Testis (tissue), 5 donors: ENCODE results near the gene DUSP8. TPM values are rescaled to one million over a fixed set of nuclear protein-coding genes. Genes with fewer than 3 reads are reported as not detected.
"Not testable (repeated sequence)": the region's sequence is repeated elsewhere in the genome, so short reads cannot be mapped to it uniquely, and the experiment has no call there.

Experiments
- DNase-seq: peaks from one replicate; pipeline ENCODE4 v3.0.0-alpha.2; 2019
- H3K27ac ChIP-seq, 2 donors: fragments of 200-600 bp; sonication (generic); one replicate each; pipeline ENCODE4 v1.5.1; 2019
- H3K27me3 ChIP-seq: fragments of 200-600 bp; sonication (generic); one replicate; pipeline ENCODE4 v1.5.1; 2019
- H3K36me3 ChIP-seq: fragments of 200-600 bp; sonication (generic); one replicate; pipeline ENCODE4 v1.5.1; 2017; ENCODE audit warnings: low read depth; ENCODE audit errors: missing control alignments
- H3K4me1 ChIP-seq: fragments of 200-600 bp; sonication (generic); one replicate; pipeline ENCODE4 v1.5.1; 2019
- H3K4me3 ChIP-seq, 2 donors: fragments of 200-600 bp; sonication (generic); one replicate each; pipeline ENCODE4 v1.5.1; 2017 to 2019
- H3K9me3 ChIP-seq: fragments of 200-600 bp; sonication (generic); one replicate; pipeline ENCODE4 v1.5.1; 2017
- POLR2A ChIP-seq: fragments of 450-650 bp; IDR thresholded peaks from one replicate; pipeline ENCODE4 v1.6.1; 2017; ENCODE audit warnings: antibody characterized with exemption, mild to moderate bottlenecking, moderate library complexity
- WGBS, 2 donors: methylation state at CpG; one replicate each; pipeline ENCODE4 v1.1.5; 2018; 5-methylcytosine and 5-hydroxymethylcytosine counted together
- intact Hi-C: fragments of 100-400 bp; cut with DNase I; formaldehyde crosslinking; loops from one replicate; pipeline ENCODE4 v1.15.1; 2023; ENCODE audit warnings: low total_unique reads
- long read RNA-seq, 2 donors: transcript quantifications; one replicate each; lab custom pipeline, GENCODE V29; 2026
- polyA plus RNA-seq: library from polyadenylated mRNA; stranded (reverse); fragments of 350-450 nt; fragmentation: Illumina TruSeq; extraction: RNeasy Lipid Tissue Mini Kit (QIAGEN cat#74804); gene quantifications from one replicate; pipeline ENCODE4 v1.2.3, GENCODE V29; 2014; ENCODE audit warnings: low read depth, low replicate concordance; ENCODE audit not compliant: insufficient read depth
- total RNA-seq, 2 donors: library from RNA; depleted of rRNA; stranded (reverse); fragments of >200 nt; gene quantifications; one replicate each; pipeline ENCODE4 v1.2.3, GENCODE V29; 2016
- TF ChIP-seq, protein P1 (sequence below), 3 experiments: fragments of 450-650 bp in 2 of 3; fragments of 200-600 bp in 1 of 3; sonication (generic) in 1 of 3; IDR thresholded peaks; one replicate each; pipeline ENCODE4 v1.5.1; 2016 to 2019; ENCODE audit warnings: antibody characterized with exemption in 3 of 3, mild to moderate bottlenecking in 2 of 3, moderate library complexity in 1 of 3

The DUSP8 gene, protein sequence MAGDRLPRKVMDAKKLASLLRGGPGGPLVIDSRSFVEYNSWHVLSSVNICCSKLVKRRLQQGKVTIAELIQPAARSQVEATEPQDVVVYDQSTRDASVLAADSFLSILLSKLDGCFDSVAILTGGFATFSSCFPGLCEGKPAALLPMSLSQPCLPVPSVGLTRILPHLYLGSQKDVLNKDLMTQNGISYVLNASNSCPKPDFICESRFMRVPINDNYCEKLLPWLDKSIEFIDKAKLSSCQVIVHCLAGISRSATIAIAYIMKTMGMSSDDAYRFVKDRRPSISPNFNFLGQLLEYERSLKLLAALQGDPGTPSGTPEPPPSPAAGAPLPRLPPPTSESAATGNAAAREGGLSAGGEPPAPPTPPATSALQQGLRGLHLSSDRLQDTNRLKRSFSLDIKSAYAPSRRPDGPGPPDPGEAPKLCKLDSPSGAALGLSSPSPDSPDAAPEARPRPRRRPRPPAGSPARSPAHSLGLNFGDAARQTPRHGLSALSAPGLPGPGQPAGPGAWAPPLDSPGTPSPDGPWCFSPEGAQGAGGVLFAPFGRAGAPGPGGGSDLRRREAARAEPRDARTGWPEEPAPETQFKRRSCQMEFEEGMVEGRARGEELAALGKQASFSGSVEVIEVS
- total RNA-seq (10 to 100 TPM in 1 of 2 donors, 1 to 10 TPM in 1; 8.5 to 14.4 TPM), polyA plus RNA-seq (7.0 TPM)
- long read RNA-seq, donor 1, full-length matches to known transcripts: 1 of 1 reads
- long read RNA-seq, donor 1, partial matches to known transcripts: 0 of 1 reads
- long read RNA-seq, donor 1, other reads (novel, unspliced or antisense): 0 of 1 reads
- long read RNA-seq, donor 2, full-length matches to known transcripts: 1 of 1 reads
- long read RNA-seq, donor 2, partial matches to known transcripts: 0 of 1 reads
- long read RNA-seq, donor 2, other reads (novel, unspliced or antisense): 0 of 1 reads

DNA sequence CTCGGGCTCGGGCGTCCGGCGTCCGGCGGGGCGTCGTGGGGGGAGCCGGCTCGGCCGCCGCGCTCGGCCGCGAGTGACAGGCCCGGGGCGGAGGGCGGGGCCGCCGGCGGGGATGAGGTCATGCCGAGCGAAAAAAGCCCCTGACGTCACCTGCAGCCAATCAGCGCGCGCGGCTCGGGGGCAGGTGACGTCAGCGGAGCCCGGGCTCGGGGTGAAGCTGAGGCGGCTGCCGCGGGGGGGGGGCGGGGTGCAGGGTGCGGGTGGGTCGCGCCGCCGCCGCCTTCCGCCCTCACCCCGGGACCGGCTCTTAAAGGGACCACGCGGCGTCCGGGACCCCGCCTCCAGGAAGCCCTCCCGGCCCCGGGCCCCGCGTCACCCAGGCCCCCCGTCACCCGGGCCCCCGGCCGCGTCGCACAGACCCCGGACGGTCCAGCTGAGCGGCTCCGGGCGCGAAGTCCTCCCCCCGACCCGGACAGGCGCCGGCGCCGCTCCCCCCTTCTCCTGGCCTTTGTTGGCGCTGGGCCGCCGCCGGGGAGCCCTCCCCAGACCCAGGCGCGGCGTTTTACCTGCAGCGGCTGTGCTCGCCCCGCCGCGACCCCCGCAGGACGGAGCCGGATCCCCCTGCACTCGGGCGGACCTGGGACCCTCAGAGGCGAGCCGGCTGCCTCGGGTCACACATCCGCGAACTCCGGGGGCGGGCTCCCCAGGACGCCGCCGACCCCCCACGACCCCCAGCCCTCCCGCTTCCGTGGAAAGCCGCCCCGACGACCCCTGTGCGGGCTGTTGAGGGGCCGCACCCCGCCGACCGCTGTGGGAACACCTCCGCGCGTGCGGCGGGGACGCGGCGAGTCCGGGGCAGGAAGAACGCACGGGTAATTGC lies at the start of gene DUSP8:
DUSP8 (minus strand) TSS at position 75 of the 880 bp plus-strand sequence. CDS start 6,445 bp downstream, outside the sequence.
- Histone ChIP-seq H3K27ac (peak within 1 kb of the TSS; percentile 55 to 76), H3K9me3 (no peaks in the 10 kb centered on the region), H3K36me3 (no peaks in the 10 kb centered on the region), H3K4me1 (peaks cover 18% of the 10 kb centered on the region), H3K4me3 (peak within 1 kb of the TSS; percentile 54 to 66), H3K27me3 (no peaks in the 10 kb centered on the region)
- peak; percentile 93 for DNase-seq
- no peak for TF ChIP-seq POLR2A
- TF ChIP-seq, protein P1, sequence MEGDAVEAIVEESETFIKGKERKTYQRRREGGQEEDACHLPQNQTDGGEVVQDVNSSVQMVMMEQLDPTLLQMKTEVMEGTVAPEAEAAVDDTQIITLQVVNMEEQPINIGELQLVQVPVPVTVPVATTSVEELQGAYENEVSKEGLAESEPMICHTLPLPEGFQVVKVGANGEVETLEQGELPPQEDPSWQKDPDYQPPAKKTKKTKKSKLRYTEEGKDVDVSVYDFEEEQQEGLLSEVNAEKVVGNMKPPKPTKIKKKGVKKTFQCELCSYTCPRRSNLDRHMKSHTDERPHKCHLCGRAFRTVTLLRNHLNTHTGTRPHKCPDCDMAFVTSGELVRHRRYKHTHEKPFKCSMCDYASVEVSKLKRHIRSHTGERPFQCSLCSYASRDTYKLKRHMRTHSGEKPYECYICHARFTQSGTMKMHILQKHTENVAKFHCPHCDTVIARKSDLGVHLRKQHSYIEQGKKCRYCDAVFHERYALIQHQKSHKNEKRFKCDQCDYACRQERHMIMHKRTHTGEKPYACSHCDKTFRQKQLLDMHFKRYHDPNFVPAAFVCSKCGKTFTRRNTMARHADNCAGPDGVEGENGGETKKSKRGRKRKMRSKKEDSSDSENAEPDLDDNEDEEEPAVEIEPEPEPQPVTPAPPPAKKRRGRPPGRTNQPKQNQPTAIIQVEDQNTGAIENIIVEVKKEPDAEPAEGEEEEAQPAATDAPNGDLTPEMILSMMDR (IDR thresholded peaks at IDR 0.05): no peak
- WGBS, 2 donors: 1% methylated on average over 62 of the region's 124 CpGs; no CpG with 5 or more reads in 1 of the 2 donors
- intact Hi-C loops: no loop called here

DNA sequence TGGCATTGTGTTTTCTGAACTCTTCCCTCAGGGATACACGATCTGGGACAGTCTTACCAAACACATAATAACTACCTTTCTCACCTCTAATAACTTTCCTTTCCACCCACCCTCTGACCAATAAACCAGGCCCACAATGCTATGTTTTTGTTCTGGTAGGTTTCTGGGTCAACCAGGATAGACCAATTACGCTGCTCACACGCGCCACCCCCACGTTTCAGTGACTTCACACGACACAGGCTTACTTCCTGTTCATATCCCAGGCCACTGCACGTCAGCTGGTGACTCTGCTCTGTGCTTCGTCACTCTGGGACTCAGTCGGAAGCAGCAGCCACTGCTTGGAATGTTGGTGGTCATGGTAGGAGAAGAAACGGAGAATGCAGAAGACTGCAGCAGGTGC lies 47.4 kb upstream of the DUSP8 start:
- Histone ChIP-seq H3K4me1 (no peaks in the 10 kb centered on the region), H3K27ac (no peak overlapping the region), H3K36me3 (no peaks in the 10 kb centered on the region), H3K27me3 (no peaks in the 10 kb centered on the region), H3K4me3 (no peak overlapping the region), H3K9me3 (no peaks in the 10 kb centered on the region)
- TF ChIP-seq, protein P1 (IDR thresholded peaks at IDR 0.05): no peak
- TF ChIP-seq POLR2A: no peak
- intact Hi-C loops: no loop called here
- no peak for DNase-seq
- WGBS, 2 donors: 57 to 71% methylated on average over 10 of the region's 10 CpGs

DNA sequence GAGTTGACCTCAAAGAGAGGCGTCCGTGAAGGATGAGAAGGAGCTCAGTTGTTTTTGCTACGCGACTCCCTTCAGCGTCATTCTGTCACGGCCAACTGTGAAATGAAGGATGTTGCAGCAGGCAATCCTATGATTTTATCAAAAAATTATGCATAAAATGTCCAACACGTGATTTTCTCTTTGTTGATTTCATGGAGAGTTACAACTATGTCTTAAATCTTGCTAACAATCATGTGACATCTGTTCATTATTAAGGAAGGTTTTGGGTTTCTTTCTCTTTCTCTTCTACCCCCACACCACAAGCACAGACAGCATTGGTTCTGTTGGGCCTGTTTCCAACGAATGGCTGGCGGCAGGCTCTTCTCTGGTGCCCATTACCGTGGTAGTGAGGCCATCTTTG lies 46.2 kb upstream of the DUSP8 start:
- Histone ChIP-seq H3K9me3 (no peaks in the 10 kb centered on the region), H3K4me1 (no peaks in the 10 kb centered on the region), H3K27me3 (no peaks in the 10 kb centered on the region), H3K36me3 (no peaks in the 10 kb centered on the region), H3K27ac (no peak overlapping the region), H3K4me3 (no peak overlapping the region)
- TF ChIP-seq POLR2A: no peak
- TF ChIP-seq, protein P1 (IDR thresholded peaks at IDR 0.05): no peak
- no peak for DNase-seq
- WGBS, 2 donors: 75 to 83% methylated on average over 10 of the region's 10 CpGs
- intact Hi-C loops: no loop called here

DNA sequence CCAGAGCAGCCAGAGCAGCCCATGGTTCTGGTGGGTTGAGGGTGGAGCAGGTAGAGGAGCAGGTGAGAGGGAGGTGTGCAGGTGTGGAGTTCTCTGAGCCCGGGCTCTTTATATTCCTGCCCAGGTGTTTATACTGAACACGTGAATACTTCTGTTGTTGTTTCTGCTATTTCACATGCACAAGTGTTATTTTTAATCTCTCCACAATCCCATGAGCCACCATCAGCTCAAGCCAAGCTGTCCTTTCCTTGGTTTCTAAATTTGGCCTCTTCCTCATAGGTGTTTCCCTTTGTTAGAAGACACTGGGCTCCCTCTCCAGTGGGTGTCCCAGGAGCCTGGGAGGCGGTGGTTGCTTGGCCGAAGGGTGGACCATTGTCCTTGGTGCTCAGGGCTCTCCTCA lies 36.3 kb upstream of the DUSP8 start, which contains the start of gene KRTAP5-3:
KRTAP5-3 (minus strand) TSS at position 101 of the 400 bp plus-strand sequence; CDS start at position 23, 78 bp downstream.
- H3K4me1 ChIP-seq: no peaks in the 10 kb centered on the region
- no peaks in the 10 kb centered on the region for H3K9me3 ChIP-seq
- no peak for DNase-seq
- no peak within 1 kb of the TSS for H3K27ac ChIP-seq
- H3K27me3 ChIP-seq: no peaks in the 10 kb centered on the region
- H3K4me3 ChIP-seq: no peak within 1 kb of the TSS
- H3K36me3 ChIP-seq: no peaks in the 10 kb centered on the region
- 76 to 78% methylated on average over 4 of the region's 4 CpGs for WGBS, 2 donors
- intact Hi-C loops: no loop called here
- no peak for TF ChIP-seq POLR2A
- TF ChIP-seq, protein P1 (IDR thresholded peaks at IDR 0.05): no peak

DNA sequence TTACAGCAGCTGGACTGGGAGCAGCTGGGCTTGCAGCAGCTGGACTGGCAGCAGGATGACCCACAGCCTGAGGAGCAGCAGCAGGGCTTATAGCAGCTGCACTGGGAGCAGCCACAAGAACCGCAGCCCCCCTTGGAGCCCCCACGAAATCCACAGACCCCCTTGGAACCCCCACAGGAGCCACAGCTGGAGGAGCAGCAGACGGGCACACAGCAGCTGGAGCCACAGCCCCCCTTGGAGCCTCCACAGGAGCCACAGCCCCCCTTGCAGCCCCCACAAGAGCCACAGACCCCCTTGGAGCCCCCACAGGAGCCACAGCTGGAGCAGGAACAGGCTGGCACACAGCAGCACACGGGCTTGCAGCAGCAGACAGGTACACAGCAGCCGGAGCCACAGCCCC lies 35.8 kb upstream of the DUSP8 start:
- H3K27me3 ChIP-seq, H3K4me3 ChIP-seq, DNase-seq, H3K9me3 ChIP-seq, H3K27ac ChIP-seq, H3K36me3 ChIP-seq, intact Hi-C loops, H3K4me1 ChIP-seq: not testable (repeated sequence)
- 24 to 28% methylated on average over 3 to 5 of the region's 5 CpGs for WGBS, 2 donors

DNA sequence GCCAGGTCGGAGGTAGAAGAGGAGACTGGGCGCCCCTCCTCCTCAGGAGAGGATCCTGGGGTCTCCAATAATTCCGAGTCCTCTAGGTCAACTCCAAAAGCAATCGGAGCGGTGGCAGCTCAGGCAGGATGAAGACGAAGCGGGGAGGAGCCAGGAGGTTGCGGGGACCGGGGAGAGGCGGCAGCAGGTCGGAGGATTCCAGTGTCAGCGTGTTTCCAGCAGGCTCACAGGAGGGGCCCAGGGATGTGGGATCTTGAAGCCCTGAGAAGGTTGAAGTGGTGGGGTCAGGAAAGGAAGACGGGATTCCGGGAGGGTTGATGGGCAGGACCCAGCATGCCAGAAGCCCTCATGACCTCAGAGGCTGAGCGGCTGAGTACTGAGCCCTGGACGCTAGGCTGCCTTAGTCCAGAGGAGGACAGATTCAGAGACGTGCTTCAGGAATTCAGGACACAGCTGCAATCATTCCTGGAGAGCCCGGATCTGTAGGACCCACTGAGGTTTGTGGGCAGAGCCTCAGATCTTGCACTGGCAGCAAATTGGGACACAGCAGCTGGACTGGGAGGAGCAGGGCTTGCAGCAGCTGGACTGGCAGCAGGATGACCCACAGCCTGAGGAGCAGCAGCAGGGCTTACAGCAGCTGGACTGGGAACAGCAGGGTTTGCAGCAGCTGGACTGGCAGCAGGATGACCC lies 35.2 kb upstream of the DUSP8 start:
- intact Hi-C loops, H3K4me1 ChIP-seq, H3K36me3 ChIP-seq, H3K9me3 ChIP-seq, H3K27ac ChIP-seq, H3K27me3 ChIP-seq, DNase-seq, H3K4me3 ChIP-seq: not testable (repeated sequence)
- 38 to 44% methylated on average over 16 to 18 of the region's 18 CpGs for WGBS, 2 donors
